ENCODE data around the gene APOB. TPM values are rescaled to one million over a fixed set of nuclear protein-coding genes. Genes with fewer than 3 reads are reported as not detected.

The APOB gene
- total and polyA plus RNA-seq, 10 of the 15 experiments (the other 5 are each of a cell fraction or from before 2014, with no cell fraction given), result 1.4 TPM; not detected in 9

DNA sequence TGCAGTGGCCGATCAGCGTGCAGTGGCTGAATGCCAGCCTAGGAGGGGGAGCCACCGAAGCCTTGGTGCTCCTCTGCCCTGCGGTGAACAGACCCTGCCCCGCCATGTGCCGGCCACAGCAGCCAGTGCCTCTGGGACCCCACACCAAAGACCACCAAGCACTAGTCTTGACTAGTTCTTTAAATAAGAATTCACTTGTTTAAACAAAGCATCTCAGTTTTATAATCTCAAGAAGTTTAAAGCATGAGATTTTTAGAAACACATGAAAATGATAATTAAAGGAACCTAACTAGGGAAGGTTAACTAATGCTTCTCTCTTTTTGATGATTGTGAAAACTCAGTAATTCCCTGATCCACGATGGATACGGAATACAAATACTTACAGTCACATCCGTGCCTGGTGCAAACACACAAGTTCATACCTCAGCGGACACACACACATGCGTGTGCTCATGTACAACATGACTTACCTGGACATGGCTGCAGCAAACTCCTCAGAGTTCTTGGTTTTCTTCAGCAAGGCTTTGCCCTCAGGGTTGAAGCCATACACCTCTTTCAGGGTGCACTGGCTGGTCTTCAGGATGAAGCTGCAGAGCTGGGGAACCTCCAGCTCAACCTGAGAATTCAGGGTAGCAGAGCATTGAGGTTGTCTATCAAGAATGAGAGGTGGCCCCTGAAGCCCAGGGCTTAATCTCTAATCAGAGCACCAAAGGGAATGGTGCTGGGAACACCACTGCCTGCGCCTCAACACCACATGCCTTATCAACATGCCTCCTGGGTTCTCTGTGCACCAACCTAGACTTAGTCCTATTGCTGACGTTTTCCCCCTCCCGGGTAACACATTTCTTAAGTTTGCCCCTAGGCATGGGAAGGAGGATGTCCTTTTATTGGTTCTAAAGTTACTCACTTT lies 3.1 kb downstream of the APOB start:
- Histone ChIP-seq H4K20me1 (ENCODE audit: control insufficient read depth, insufficient read depth) (no peaks in the 10 kb centered on the region), H3K9ac (ENCODE audit: control insufficient read depth, insufficient read depth, low read length) (no peak overlapping the region), H3K4me3 (no peak overlapping the region), H3K9me3 (replicated peaks; ENCODE audit: control insufficient read depth, insufficient read depth, low read length) (no peaks in the 10 kb centered on the region), H3K4me2 (ENCODE audit: control insufficient read depth, insufficient read depth) (no peak overlapping the region), H3K4me1 (ENCODE audit: control insufficient read depth, insufficient read depth, low read length) (no peaks in the 10 kb centered on the region), H3K36me3 (ENCODE audit: control insufficient read depth in 2 of 2, insufficient read depth in 2 of 2, low read length in 1 of 2) (no peaks in the 10 kb centered on the region), H2AFZ (ENCODE audit: control insufficient read depth, low read depth, low read length) (no peak overlapping the region), H3K27me3 (replicated peaks in 1 of 2; ENCODE audit: control insufficient read depth in 2 of 2, insufficient read depth in 2 of 2, low read length in 1 of 2) (no peaks in the 10 kb centered on the region; a peak in 1 of 4 replicates), H3K79me2 (ENCODE audit: control insufficient read depth, insufficient read depth, low read length) (no peaks in the 10 kb centered on the region), H3K27ac (ENCODE audit: control insufficient read depth, insufficient read depth) (no peak overlapping the region)
- FAIRE-seq, result no peak
- WGBS (ENCODE audit: insufficient coverage, insufficient replicate concordance, low lambda C conversion rate, missing lambda C conversion rate), result 29% methylated on average over 14 of the region's 14 CpGs
- no TSS peak for BruUV-seq (replicated peaks)
- ChIA-PET POLR2A (no interaction called here), SMC1A (ENCODE audit: uncharacterized antibody, unreplicated experiment) (interaction anchor here (1.2 to 2.3 kb wide), 2 partner anchors 77 to 125 kb away, joined by 3 to 8 read pairs; no protein-coding TSS in a partner anchor), RAD21 (ENCODE audit: unreplicated experiment) (interaction anchor here (3.2 kb wide), 1 partner anchor 276 kb away, joined by 11 read pairs; no protein-coding TSS in a partner anchor), CTCF (interaction anchor here (0.7 to 2.9 kb wide), 5 partner anchors 77 to 380 kb away, joined by 3 to 37 read pairs (median 4); no protein-coding TSS in a partner anchor)
- ATAC-seq, result no peak
- DNase-seq (ENCODE audit: low read depth, low spot score), result no peak
- in situ Hi-C loops (cut with MboI) (no loop called here), intact Hi-C loops (cut with micrococcal nuclease; ENCODE audit: unreplicated experiment) (no loop called here)
- TF ChIP-seq RB1 (IDR thresholded peaks at IDR 0.05; ENCODE audit: borderline replicate concordance) (no peak), IKZF1 (conservative IDR thresholded peaks at IDR 0.05) (no peak), CBX3 (IDR thresholded peaks at IDR 0.05; ENCODE audit: borderline replicate concordance, low read depth) (no peak), SMAD1 (IDR thresholded peaks at IDR 0.05; ENCODE audit: low read depth, partially characterized antibody) (no peak), BMI1 (IDR thresholded peaks at IDR 0.05; ENCODE audit: borderline replicate concordance) (no peak), TBL1XR1 (IDR thresholded peaks at IDR 0.05; ENCODE audit: low read depth, low read length) (no peak), RAD51 (IDR thresholded peaks at IDR 0.05) (no peak), MYB (IDR thresholded peaks at IDR 0.05; ENCODE audit: borderline replicate concordance, low read depth, low read length) (no peak)
- TF ChIP-seq, protein P1, sequence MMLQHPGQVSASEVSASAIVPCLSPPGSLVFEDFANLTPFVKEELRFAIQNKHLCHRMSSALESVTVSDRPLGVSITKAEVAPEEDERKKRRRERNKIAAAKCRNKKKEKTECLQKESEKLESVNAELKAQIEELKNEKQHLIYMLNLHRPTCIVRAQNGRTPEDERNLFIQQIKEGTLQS (IDR thresholded peaks at IDR 0.05; ENCODE audit: borderline replicate concordance, extremely low read depth, low read depth, low read length), result no peak
- TF ChIP-seq, protein P2, sequence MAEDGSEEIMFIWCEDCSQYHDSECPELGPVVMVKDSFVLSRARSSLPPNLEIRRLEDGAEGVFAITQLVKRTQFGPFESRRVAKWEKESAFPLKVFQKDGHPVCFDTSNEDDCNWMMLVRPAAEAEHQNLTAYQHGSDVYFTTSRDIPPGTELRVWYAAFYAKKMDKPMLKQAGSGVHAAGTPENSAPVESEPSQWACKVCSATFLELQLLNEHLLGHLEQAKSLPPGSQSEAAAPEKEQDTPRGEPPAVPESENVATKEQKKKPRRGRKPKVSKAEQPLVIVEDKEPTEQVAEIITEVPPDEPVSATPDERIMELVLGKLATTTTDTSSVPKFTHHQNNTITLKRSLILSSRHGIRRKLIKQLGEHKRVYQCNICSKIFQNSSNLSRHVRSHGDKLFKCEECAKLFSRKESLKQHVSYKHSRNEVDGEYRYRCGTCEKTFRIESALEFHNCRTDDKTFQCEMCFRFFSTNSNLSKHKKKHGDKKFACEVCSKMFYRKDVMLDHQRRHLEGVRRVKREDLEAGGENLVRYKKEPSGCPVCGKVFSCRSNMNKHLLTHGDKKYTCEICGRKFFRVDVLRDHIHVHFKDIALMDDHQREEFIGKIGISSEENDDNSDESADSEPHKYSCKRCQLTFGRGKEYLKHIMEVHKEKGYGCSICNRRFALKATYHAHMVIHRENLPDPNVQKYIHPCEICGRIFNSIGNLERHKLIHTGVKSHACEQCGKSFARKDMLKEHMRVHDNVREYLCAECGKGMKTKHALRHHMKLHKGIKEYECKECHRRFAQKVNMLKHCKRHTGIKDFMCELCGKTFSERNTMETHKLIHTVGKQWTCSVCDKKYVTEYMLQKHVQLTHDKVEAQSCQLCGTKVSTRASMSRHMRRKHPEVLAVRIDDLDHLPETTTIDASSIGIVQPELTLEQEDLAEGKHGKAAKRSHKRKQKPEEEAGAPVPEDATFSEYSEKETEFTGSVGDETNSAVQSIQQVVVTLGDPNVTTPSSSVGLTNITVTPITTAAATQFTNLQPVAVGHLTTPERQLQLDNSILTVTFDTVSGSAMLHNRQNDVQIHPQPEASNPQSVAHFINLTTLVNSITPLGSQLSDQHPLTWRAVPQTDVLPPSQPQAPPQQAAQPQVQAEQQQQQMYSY (CRISPR knock-in tag; IDR thresholded peaks at IDR 0.05), result no peak
